ENCODE results near the gene SCARB1. TPM values are rescaled to one million over a fixed set of nuclear protein-coding genes. Genes with fewer than 3 reads are reported as not detected.

SCARB1 gene
- total RNA-seq, 2 donors from 2014 or later, result 16.5 to 18.9 TPM

DNA sequence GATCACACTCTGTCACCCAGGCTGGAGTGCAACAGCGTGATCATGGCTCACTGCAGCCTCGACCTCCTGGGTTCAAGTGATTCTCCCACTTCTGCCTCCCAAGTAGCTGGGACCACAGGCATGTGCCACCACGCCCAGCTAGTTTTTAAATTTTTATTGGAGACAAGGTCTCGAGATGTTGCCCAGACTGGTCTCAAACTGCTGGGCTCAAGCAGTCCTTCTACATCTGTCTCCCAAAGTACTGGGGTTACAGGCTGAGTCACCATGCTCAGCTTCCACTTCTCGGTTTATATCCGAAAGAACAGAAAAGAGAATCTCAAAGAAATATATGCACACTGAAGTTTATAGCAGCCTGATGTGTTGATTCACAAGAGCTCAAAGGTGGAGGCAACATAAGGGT lies 107.5 kb downstream of the SCARB1 start:
- H3K4me1 ChIP-seq, result peaks cover 60% of the 10 kb centered on the region
- no peak for DNase-seq

DNA sequence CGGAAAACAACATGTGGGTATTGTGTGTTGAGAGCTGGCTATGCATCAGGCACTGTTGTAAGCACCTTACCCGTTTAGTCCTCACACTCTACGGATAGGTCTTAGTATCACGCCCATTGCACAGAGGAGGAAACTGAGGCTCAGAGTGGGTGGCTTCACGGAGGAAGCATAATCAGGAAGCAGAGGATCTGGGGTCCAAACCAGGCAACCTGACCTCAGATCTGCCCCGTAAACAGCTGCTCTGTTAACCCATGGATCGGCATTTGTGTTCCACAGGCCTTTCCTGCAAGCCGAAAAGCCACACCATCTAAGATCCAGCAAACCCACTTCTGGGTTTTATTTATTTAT lies 107.9 kb downstream of the SCARB1 start:
- Histone ChIP-seq H3K27me3 (no peaks in the 10 kb centered on the region), H3K9me3 (no peaks in the 10 kb centered on the region), H3K27ac (peak overlapping the region in 2 of 4 donors; percentile 70 to 74), H3K4me3 (no peak overlapping the region), H3K4me1 (peaks cover 60% of the 10 kb centered on the region), H3K36me3 (replicated peaks in 1 of 2; ENCODE audit: insufficient read depth in 1 of 2, low read depth in 2 of 2) (no peaks in the 10 kb centered on the region)
- intact Hi-C loops (cut with DNase I), result no loop called here
- ATAC-seq (no peak), DNase-seq (no peak)
- no peak for TF ChIP-seq POLR2A (IDR thresholded peaks at IDR 0.05)
- TF ChIP-seq, protein P1, sequence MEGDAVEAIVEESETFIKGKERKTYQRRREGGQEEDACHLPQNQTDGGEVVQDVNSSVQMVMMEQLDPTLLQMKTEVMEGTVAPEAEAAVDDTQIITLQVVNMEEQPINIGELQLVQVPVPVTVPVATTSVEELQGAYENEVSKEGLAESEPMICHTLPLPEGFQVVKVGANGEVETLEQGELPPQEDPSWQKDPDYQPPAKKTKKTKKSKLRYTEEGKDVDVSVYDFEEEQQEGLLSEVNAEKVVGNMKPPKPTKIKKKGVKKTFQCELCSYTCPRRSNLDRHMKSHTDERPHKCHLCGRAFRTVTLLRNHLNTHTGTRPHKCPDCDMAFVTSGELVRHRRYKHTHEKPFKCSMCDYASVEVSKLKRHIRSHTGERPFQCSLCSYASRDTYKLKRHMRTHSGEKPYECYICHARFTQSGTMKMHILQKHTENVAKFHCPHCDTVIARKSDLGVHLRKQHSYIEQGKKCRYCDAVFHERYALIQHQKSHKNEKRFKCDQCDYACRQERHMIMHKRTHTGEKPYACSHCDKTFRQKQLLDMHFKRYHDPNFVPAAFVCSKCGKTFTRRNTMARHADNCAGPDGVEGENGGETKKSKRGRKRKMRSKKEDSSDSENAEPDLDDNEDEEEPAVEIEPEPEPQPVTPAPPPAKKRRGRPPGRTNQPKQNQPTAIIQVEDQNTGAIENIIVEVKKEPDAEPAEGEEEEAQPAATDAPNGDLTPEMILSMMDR (IDR thresholded peaks at IDR 0.05), result no peak
- WGBS, 2 donors, result 85 to 86% methylated on average over 6 to 8 of the region's 8 CpGs

More for the DNA sequence above, 107.5 kb downstream of the SCARB1 start:
- Histone ChIP-seq H3K4me3 (no peak overlapping the region), H3K27me3 (no peaks in the 10 kb centered on the region), H3K9me3 (no peaks in the 10 kb centered on the region), H3K27ac (peak overlapping the region in 1 of 4 donors; percentile 74), H3K36me3 (replicated peaks in 1 of 2; ENCODE audit: insufficient read depth in 1 of 2, low read depth in 2 of 2) (no peaks in the 10 kb centered on the region)
- intact Hi-C loops (cut with DNase I), result no loop called here
- no peak for TF ChIP-seq POLR2A (IDR thresholded peaks at IDR 0.05)
- TF ChIP-seq, protein P1 (IDR thresholded peaks at IDR 0.05), result no peak
- ATAC-seq, result no peak
- 74 to 78% methylated on average over 6 of the region's 6 CpGs for WGBS, 2 donors

DNA sequence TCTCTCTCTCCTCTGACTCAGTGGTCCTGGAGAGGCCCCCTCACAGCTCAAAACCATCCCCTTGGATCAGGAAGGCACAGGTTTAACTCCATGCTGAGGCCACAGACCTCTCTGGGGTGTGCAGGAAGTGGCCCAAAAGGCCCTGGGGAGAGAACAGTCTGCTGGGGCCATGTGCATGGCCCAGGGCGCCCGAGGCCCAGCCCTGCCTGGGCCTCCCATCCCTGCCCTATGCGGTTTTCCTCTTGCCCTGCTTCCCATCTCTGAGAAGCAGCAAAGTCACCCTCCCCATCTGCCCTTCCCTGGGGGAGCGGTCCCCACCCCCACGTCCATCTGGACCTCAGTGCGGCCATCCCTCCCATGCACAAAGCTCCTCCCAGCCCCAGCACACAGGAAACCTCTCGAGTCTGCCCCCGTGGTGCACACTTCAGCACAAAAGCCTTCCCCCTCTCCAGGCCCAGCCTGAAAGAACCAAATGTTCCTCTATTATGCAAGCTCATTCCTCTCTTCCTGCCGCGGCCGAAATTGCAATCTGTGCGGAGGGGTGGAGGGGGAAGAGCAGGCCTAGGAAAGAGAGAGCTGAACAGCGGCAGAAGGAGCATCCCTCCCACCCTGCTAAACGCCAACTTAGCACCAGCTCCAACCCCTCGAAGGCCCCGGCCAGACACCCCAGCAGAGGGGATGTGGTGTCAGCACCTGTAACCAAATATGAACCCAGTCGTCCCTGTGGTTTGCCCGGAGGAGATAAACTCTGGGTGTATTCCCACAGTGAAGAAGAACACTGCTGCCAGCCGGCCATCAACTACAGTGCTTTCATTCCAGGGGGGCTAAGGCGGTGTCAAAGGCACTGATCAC lies 108.5 kb downstream of the SCARB1 start:
- no peaks in the 10 kb centered on the region for H3K36me3 ChIP-seq (replicated peaks in 1 of 2; ENCODE audit: insufficient read depth in 1 of 2, low read depth in 2 of 2)
- no peaks in the 10 kb centered on the region for H3K9me3 ChIP-seq
- WGBS, 2 donors, result 45 to 56% methylated on average over 18 to 20 of the region's 20 CpGs
- intact Hi-C loops (cut with DNase I), result no loop called here
- no peaks in the 10 kb centered on the region for H3K27me3 ChIP-seq
- peak overlapping the region; percentile 18 to 74 (median 61) for H3K27ac ChIP-seq
- DNase-seq, result peak; percentile 52 to 90 (median 70)
- H3K4me3 ChIP-seq, result no peak overlapping the region
- H3K4me1 ChIP-seq, result peaks cover 60% of the 10 kb centered on the region
- TF ChIP-seq, protein P1 (IDR thresholded peaks at IDR 0.05), result no peak
- TF ChIP-seq POLR2A (IDR thresholded peaks at IDR 0.05), result peak in 1 of 3 donors; percentile 29
- ATAC-seq, result peak; percentile 71

DNA sequence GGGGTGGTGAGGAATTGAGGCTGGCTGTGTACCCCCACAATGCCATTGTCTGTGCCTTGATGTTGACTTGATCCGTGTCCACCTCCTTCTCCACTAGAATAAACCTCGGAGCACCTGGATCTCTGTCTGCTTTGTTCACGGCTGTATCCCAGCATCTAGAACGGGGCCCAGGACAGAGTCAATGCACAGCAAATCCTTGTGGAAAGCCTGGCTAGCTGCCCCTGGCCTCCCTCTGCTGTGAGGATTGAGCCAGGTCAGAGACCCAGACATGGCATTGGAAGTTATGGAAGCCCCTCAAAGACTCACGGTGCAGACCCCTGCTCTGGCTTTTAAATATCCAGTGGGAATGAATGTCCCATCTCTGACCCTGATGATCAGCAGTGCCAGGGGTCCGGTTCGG lies 109.2 kb downstream of the SCARB1 start:
- intact Hi-C loops (cut with DNase I), result no loop called here
- H3K36me3 ChIP-seq (replicated peaks in 1 of 2; ENCODE audit: insufficient read depth in 1 of 2, low read depth in 2 of 2), result no peaks in the 10 kb centered on the region
- no peaks in the 10 kb centered on the region for H3K9me3 ChIP-seq
- WGBS, 2 donors, result 81 to 94% methylated on average over 3 to 7 of the region's 7 CpGs
- peaks cover 55% of the 10 kb centered on the region for H3K4me1 ChIP-seq
- DNase-seq (no peak), ATAC-seq (no peak)
- no peak overlapping the region for H3K4me3 ChIP-seq
- peak overlapping the region; percentile 18 to 74 (median 61) for H3K27ac ChIP-seq
- TF ChIP-seq, protein P1 (IDR thresholded peaks at IDR 0.05), result no peak
- no peaks in the 10 kb centered on the region for H3K27me3 ChIP-seq

DNA sequence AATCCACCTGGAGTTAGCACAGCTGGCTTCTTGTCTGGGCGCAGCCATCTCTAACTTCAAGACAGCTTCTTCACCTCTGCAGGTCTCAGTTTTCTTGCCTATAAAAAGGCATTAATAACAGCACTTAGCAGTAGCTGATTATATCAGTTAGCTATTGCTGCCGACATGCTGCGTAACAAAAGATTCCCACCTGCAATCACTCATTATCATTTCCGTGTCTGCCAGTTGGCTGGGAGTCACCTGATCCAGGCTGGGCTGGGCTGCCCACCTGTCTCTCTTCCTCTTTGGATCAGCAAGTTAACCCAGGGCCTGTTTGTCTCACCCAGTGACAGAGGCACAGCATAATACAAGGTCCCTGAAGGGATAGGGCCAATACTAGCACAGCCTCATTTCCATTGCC lies 109.7 kb downstream of the SCARB1 start:
- H3K4me3 ChIP-seq, result no peak overlapping the region
- TF ChIP-seq, protein P1 (IDR thresholded peaks at IDR 0.05), result no peak
- no peak for TF ChIP-seq POLR2A (IDR thresholded peaks at IDR 0.05)
- no peaks in the 10 kb centered on the region for H3K36me3 ChIP-seq (replicated peaks in 1 of 2; ENCODE audit: insufficient read depth in 1 of 2, low read depth in 2 of 2)
- peaks cover 50% of the 10 kb centered on the region for H3K4me1 ChIP-seq
- intact Hi-C loops (cut with DNase I), result no loop called here
- no peak for DNase-seq
- no peak for ATAC-seq
- H3K27ac ChIP-seq, result peak overlapping the region in 3 of 4 donors; percentile 18 to 74 (median 70)
- no peaks in the 10 kb centered on the region for H3K9me3 ChIP-seq
- WGBS, 2 donors, result 82 to 87% methylated on average over 4 of the region's 4 CpGs
- no peaks in the 10 kb centered on the region for H3K27me3 ChIP-seq

All from body of pancreas (tissue), 4 donors.